GM04503 (cell line): ENCODE results near the gene CENPU.
"Not testable (repeated sequence)": the region's sequence is repeated elsewhere in the genome, so short reads cannot be mapped to it uniquely, and the experiment has no call there.

Experiments used
- DNase-seq: peaks from one replicate; pipeline ENCODE4 v3.0.0-alpha.2; 2012; ENCODE audit warnings: low read depth

The CENPU gene

GRCh38 chr4:184733654-184734524 lies at the start of gene CENPU:
Gene CENPU (minus strand): TSS chr4:184734096. CDS start chr4:184734062, 34 bp downstream.
- peak; percentile 89 for DNase-seq

- no peak for DNase-seq
Measured at GRCh38 chr4:184782731-184783373, 49.0 kb upstream of the CENPU start.

- not testable (repeated sequence) for DNase-seq
Measured at GRCh38 chr4:184779160-184779559, 45.3 kb upstream of the CENPU start.

- DNase-seq = no peak
Measured at GRCh38 chr4:184778325-184778724, 44.4 kb upstream of the CENPU start.

GRCh38 chr4:184776821-184777220 lies 42.9 kb upstream of the CENPU start:
- no peak for DNase-seq

GRCh38 chr4:184775854-184776555 lies 42.1 kb upstream of the CENPU start:
- no peak for DNase-seq

GRCh38 chr4:184774152-184774551 lies 40.3 kb upstream of the CENPU start:
- DNase-seq = no peak

- DNase-seq = no peak
Measured at GRCh38 chr4:184771416-184771815, 37.5 kb upstream of the CENPU start.

GRCh38 chr4:184769141-184769765 lies 35.4 kb upstream of the CENPU start:
- DNase-seq = no peak

- no peak for DNase-seq
Measured at GRCh38 chr4:184768296-184768695, 34.4 kb upstream of the CENPU start.

GRCh38 chr4:184766446-184766845 lies 32.5 kb upstream of the CENPU start:
- no peak for DNase-seq

- no peak for DNase-seq
Measured at GRCh38 chr4:184765473-184766340, 31.8 kb upstream of the CENPU start.

- no peak for DNase-seq
Measured at GRCh38 chr4:184764601-184765000, 30.7 kb upstream of the CENPU start.

- DNase-seq = no peak
Measured at GRCh38 chr4:184763150-184763780, 29.4 kb upstream of the CENPU start.

GRCh38 chr4:184762100-184762499 lies 28.2 kb upstream of the CENPU start:
- DNase-seq = no peak

- no peak for DNase-seq
Measured at GRCh38 chr4:184760681-184761080, 26.8 kb upstream of the CENPU start.

- no peak for DNase-seq
Measured at GRCh38 chr4:184757810-184758209, 23.9 kb upstream of the CENPU start.

- DNase-seq = no peak
Measured at GRCh38 chr4:184756399-184756798, 22.5 kb upstream of the CENPU start.

GRCh38 chr4:184755278-184755677 lies 21.4 kb upstream of the CENPU start:
- peak; percentile 30 for DNase-seq

- no peak for DNase-seq
Measured at GRCh38 chr4:184752496-184753275, 18.8 kb upstream of the CENPU start.
